Left renal cortex interstitium (tissue), 4 donors: ENCODE results near the gene GNAI1. TPM values are rescaled to one million over a fixed set of nuclear protein-coding genes. Genes with fewer than 3 reads are reported as not detected.
"Not testable (repeated sequence)": the region's sequence is repeated elsewhere in the genome, so short reads cannot be mapped to it uniquely, and the experiment has no call there.

Source experiments
- DNase-seq, 4 donors: peaks; one replicate each; pipeline ENCODE4 v3.0.0-alpha.2; 2013; ENCODE audit warnings: low read depth in 4 of 4, low spot score in 2 of 4, missing footprints in 1 of 4
- polyA plus RNA-seq, 4 donors: library from polyadenylated mRNA; unstranded; fragments of 120-200 nt; gene quantifications; one replicate each; pipeline ENCODE4 v1.2.1, GENCODE V29; 2013; ENCODE audit not compliant: insufficient read length in 4 of 4

Gene GNAI1
- polyA plus RNA-seq, 4 donors: 92.6 to 133 (median 120) TPM

GRCh38 chr7:80154656-80155333 lies 20.2 kb downstream of the GNAI1 start:
- no peak for DNase-seq

- DNase-seq: no peak
These were observed 20.7 kb downstream of the GNAI1 start for GRCh38 chr7:80155374-80155773.

- DNase-seq: not testable (repeated sequence)
These were observed 23.1 kb downstream of the GNAI1 start for GRCh38 chr7:80157770-80158169.

- DNase-seq: no peak
These were observed 25.2 kb downstream of the GNAI1 start for GRCh38 chr7:80159802-80160201.

- DNase-seq: no peak
These were observed 26.8 kb downstream of the GNAI1 start for GRCh38 chr7:80161466-80161865.

GRCh38 chr7:80165177-80165576 lies 30.5 kb downstream of the GNAI1 start:
- no peak for DNase-seq

- DNase-seq: no peak
These were observed 35.8 kb downstream of the GNAI1 start for GRCh38 chr7:80170445-80170844.

GRCh38 chr7:80172387-80172786 lies 37.8 kb downstream of the GNAI1 start:
- DNase-seq: no peak

- DNase-seq: no peak
These were observed 41.1 kb downstream of the GNAI1 start for GRCh38 chr7:80175744-80176143.

GRCh38 chr7:80181411-80181810 lies 46.8 kb downstream of the GNAI1 start:
- DNase-seq: no peak

GRCh38 chr7:80182630-80183276 lies 48.1 kb downstream of the GNAI1 start:
- no peak for DNase-seq

- no peak for DNase-seq
These were observed 48.7 kb downstream of the GNAI1 start for GRCh38 chr7:80183351-80183750.

- no peak for DNase-seq
These were observed 49.5 kb downstream of the GNAI1 start for GRCh38 chr7:80183900-80184685.

- DNase-seq: no peak
These were observed 50.1 kb downstream of the GNAI1 start for GRCh38 chr7:80184693-80185092.

- no peak for DNase-seq
These were observed 50.9 kb downstream of the GNAI1 start for GRCh38 chr7:80185571-80185970.

GRCh38 chr7:80186721-80187120 lies 52.1 kb downstream of the GNAI1 start:
- DNase-seq: no peak

- no peak for DNase-seq
These were observed 52.6 kb downstream of the GNAI1 start for GRCh38 chr7:80187279-80187678.

GRCh38 chr7:80187727-80188126 lies 53.1 kb downstream of the GNAI1 start:
- DNase-seq: no peak

GRCh38 chr7:80189638-80190037 lies 55.0 kb downstream of the GNAI1 start:
- DNase-seq: no peak

- DNase-seq: no peak
These were observed 63.0 kb downstream of the GNAI1 start for GRCh38 chr7:80197627-80198026.

- no peak for DNase-seq
These were observed 64.4 kb downstream of the GNAI1 start for GRCh38 chr7:80199051-80199450.

GRCh38 chr7:80204454-80204853 lies 69.8 kb downstream of the GNAI1 start:
- no peak for DNase-seq
